ENCODE measurements around the gene ME1.

Gene ME1

GRCh38 chr6:83231146-83231545 is 199.7 kb downstream of the ME1 start:
- TF ChIP-seq, protein P1, sequence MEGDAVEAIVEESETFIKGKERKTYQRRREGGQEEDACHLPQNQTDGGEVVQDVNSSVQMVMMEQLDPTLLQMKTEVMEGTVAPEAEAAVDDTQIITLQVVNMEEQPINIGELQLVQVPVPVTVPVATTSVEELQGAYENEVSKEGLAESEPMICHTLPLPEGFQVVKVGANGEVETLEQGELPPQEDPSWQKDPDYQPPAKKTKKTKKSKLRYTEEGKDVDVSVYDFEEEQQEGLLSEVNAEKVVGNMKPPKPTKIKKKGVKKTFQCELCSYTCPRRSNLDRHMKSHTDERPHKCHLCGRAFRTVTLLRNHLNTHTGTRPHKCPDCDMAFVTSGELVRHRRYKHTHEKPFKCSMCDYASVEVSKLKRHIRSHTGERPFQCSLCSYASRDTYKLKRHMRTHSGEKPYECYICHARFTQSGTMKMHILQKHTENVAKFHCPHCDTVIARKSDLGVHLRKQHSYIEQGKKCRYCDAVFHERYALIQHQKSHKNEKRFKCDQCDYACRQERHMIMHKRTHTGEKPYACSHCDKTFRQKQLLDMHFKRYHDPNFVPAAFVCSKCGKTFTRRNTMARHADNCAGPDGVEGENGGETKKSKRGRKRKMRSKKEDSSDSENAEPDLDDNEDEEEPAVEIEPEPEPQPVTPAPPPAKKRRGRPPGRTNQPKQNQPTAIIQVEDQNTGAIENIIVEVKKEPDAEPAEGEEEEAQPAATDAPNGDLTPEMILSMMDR (conservative IDR thresholded peaks at IDR 0.05; ENCODE audit: low read length) = no peak
- no peak for TF ChIP-seq EZH2phosphoT487 (IDR thresholded peaks at IDR 0.05; ENCODE audit: borderline replicate concordance)
- Histone ChIP-seq H4K20me1 (ENCODE audit: insufficient read depth, low read length, poor library complexity, severe bottlenecking) (no peaks in the 10 kb centered on the region), H3K79me2 (ENCODE audit: insufficient read depth, low read length) (no peaks in the 10 kb centered on the region), H3K9me3 (ENCODE audit: insufficient read depth, low read depth, low read length) (no peaks in the 10 kb centered on the region), H3F3A (ENCODE audit: low read depth) (no peaks in the 10 kb centered on the region), H3K4me3 (ENCODE audit: low read length, poor library complexity, severe bottlenecking) (no peak overlapping the region), H3K4me2 (ENCODE audit: low read depth, low read length, poor library complexity, severe bottlenecking) (no peak overlapping the region), H2AFZ (ENCODE audit: low read length) (no peak overlapping the region), H3K9me2 (replicated peaks; ENCODE audit: low read depth, low read length) (no peaks in the 10 kb centered on the region), H3K9ac (ENCODE audit: low read depth, low read length, poor library complexity, severe bottlenecking) (no peak overlapping the region), H3K4me1 (ENCODE audit: insufficient read depth, low read length, poor library complexity, severe bottlenecking) (no peaks in the 10 kb centered on the region), H3K27me3 (ENCODE audit: insufficient read depth, low read length, poor library complexity, severe bottlenecking) (no peaks in the 10 kb centered on the region), H3K36me3 (ENCODE audit: insufficient read depth, low read length) (no peaks in the 10 kb centered on the region)

- Histone ChIP-seq H3F3A (ENCODE audit: low read depth) (no peaks in the 10 kb centered on the region), H3K79me2 (ENCODE audit: insufficient read depth, low read length) (no peaks in the 10 kb centered on the region), H3K9me3 (ENCODE audit: insufficient read depth, low read depth, low read length) (no peaks in the 10 kb centered on the region), H3K27me3 (ENCODE audit: insufficient read depth, low read length, poor library complexity, severe bottlenecking) (no peaks in the 10 kb centered on the region), H3K4me1 (ENCODE audit: insufficient read depth, low read length, poor library complexity, severe bottlenecking) (no peaks in the 10 kb centered on the region), H4K20me1 (ENCODE audit: insufficient read depth, low read length, poor library complexity, severe bottlenecking) (no peaks in the 10 kb centered on the region), H2AFZ (ENCODE audit: low read length) (no peak overlapping the region), H3K4me3 (ENCODE audit: low read length, poor library complexity, severe bottlenecking) (no peak overlapping the region), H3K9me2 (replicated peaks; ENCODE audit: low read depth, low read length) (no peaks in the 10 kb centered on the region), H3K4me2 (ENCODE audit: low read depth, low read length, poor library complexity, severe bottlenecking) (no peak overlapping the region), H3K9ac (ENCODE audit: low read depth, low read length, poor library complexity, severe bottlenecking) (no peak overlapping the region), H3K36me3 (ENCODE audit: insufficient read depth, low read length) (no peaks in the 10 kb centered on the region)
- no peak for TF ChIP-seq EZH2phosphoT487 (IDR thresholded peaks at IDR 0.05; ENCODE audit: borderline replicate concordance)
- TF ChIP-seq, protein P1 (conservative IDR thresholded peaks at IDR 0.05; ENCODE audit: low read length) = no peak
These were observed 204.3 kb downstream of the ME1 start for GRCh38 chr6:83226517-83226916.

GRCh38 chr6:83221889-83222479 is 208.9 kb downstream of the ME1 start:
- Histone ChIP-seq H4K20me1 (ENCODE audit: insufficient read depth, low read length, poor library complexity, severe bottlenecking) (no peaks in the 10 kb centered on the region), H3K4me1 (ENCODE audit: insufficient read depth, low read length, poor library complexity, severe bottlenecking) (no peaks in the 10 kb centered on the region), H3K36me3 (ENCODE audit: insufficient read depth, low read length) (no peaks in the 10 kb centered on the region), H3K79me2 (ENCODE audit: insufficient read depth, low read length) (no peaks in the 10 kb centered on the region), H3K9me3 (ENCODE audit: insufficient read depth, low read depth, low read length) (no peaks in the 10 kb centered on the region), H3K9me2 (replicated peaks; ENCODE audit: low read depth, low read length) (no peaks in the 10 kb centered on the region), H3F3A (ENCODE audit: low read depth) (no peaks in the 10 kb centered on the region), H2AFZ (ENCODE audit: low read length) (no peak overlapping the region), H3K4me2 (ENCODE audit: low read depth, low read length, poor library complexity, severe bottlenecking) (no peak overlapping the region), H3K4me3 (ENCODE audit: low read length, poor library complexity, severe bottlenecking) (no peak overlapping the region), H3K27me3 (ENCODE audit: insufficient read depth, low read length, poor library complexity, severe bottlenecking) (no peaks in the 10 kb centered on the region), H3K9ac (ENCODE audit: low read depth, low read length, poor library complexity, severe bottlenecking) (no peak overlapping the region)
- TF ChIP-seq, protein P1 (conservative IDR thresholded peaks at IDR 0.05; ENCODE audit: low read length) = peak; percentile 79
- TF ChIP-seq EZH2phosphoT487 (IDR thresholded peaks at IDR 0.05; ENCODE audit: borderline replicate concordance) = no peak
